NCI-H69 (cell line): ENCODE measurements around the gene LRRC43.
A peak's percentile ranks its signal among the peaks of the same experiment; 100 is the strongest.
"Not testable (repeated sequence)": the region's sequence is repeated elsewhere in the genome, so short reads cannot be mapped to it uniquely, and the experiment has no call there.

ENCODE experiments used
- DNase-seq: peaks from one replicate; lab custom pipeline; 2025; lab: John Stamatoyannopoulos, UW

Gene LRRC43

GRCh38 chr12:122192441-122192840 lies 9.5 kb downstream of the LRRC43 start:
- DNase-seq, result no peak

- DNase-seq, result no peak
Observed at GRCh38 chr12:122194804-122195203, 11.9 kb downstream of the LRRC43 start.

DNA sequence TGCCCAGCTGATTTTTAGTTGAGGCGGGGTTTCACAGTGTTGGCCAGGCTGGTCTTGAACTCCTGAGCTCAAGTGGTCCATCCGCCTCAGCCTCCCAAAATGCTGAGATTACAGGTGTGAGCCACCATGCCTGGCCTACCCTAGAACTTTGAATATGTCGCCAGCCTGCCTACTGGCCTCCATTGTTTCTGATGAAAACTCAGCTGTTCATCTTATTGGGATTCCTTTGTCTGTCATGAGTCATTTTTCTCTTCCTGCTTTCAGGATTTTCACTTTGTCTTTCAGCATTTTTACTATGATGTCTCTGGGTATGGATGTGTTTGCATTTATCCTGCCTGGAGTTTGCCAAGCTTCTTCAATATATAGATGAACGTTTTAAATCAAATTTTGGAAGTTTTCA lies 12.5 kb downstream of the LRRC43 start:
- no peak for DNase-seq

- no peak for DNase-seq
Observed at GRCh38 chr12:122197612-122197966, 14.7 kb downstream of the LRRC43 start.

GRCh38 chr12:122199484-122200355 lies 16.8 kb downstream of the LRRC43 start:
- DNase-seq, result no peak

- no peak for DNase-seq
Observed at GRCh38 chr12:122200541-122201175, 17.7 kb downstream of the LRRC43 start.

- DNase-seq, result no peak
Observed at GRCh38 chr12:122201381-122201780, 18.5 kb downstream of the LRRC43 start.

DNA sequence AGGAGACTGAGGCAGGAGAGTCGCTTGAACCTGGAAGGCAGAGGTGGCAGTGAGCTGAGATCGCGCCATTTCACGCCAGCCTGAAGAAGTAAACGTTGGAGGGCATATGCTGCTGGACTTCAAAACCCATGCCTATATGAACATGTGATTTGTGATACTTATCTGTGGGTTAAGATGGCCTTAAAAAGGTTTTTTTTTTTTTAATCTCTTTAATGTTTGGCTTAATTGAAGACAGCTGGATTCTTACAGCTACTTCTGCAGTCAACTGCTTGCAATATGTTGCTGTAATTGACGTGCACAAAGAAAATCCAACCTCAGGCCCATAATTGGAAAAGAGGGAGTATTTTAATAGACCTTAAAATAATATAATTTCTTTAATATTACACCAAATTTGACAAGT lies 19.1 kb downstream of the LRRC43 start:
- no peak for DNase-seq

- not testable (repeated sequence) for DNase-seq
Observed at GRCh38 chr12:122202811-122203210, 19.9 kb downstream of the LRRC43 start.

GRCh38 chr12:122203301-122204166 lies 20.6 kb downstream of the LRRC43 start, which contains the start of gene B3GNT4:
Gene B3GNT4 (plus strand): TSS chr12:122203709. CDS start chr12:122204619, 910 bp downstream.
- peak; percentile 94 for DNase-seq

DNA sequence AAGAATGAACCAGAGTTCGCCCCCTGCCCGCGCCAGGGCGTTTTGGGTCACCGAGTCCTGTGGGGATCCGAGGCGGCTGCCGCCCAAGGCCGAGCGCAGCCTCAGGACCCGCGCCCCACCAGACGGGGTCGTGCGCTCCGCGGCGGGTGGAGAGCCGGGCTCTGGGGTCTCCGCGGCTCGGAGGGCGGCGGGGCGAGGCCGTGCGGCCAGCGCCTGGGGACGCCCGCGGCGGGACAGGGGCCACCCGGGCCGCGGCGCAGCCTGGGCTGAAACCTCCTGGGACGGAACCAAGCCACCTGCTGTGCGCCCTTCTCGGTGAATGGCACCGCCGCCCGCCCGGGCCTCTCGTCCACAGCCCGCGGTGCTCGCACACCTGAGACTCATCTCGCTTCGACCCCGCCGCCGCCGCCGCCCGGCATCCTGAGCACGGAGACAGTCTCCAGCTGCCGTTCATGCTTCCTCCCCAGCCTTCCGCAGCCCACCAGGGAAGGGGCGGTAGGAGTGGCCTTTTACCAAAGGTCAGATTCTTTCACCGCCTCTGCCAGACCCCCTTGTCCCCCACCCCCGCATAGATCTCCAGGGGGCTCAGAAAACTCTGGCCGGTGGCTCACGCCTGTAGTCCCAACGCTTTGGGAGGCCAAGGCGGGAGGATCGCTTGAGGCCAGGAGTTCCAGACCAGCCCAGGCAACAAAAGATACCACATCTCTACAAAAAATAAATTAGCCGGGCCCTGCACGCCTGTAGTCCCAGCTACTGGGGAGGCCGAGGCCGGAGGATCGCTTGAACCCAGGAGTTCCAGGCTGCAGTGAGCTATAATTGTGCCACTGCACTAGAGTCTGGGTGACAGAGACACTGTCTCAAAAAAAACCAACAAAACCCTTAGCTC lies 21.5 kb downstream of the LRRC43 start:
- DNase-seq, result peak; percentile 50

GRCh38 chr12:122205053-122205925 lies 22.4 kb downstream of the LRRC43 start:
- DNase-seq, result no peak

- no peak for DNase-seq
Observed at GRCh38 chr12:122206111-122206881, 23.4 kb downstream of the LRRC43 start.

DNA sequence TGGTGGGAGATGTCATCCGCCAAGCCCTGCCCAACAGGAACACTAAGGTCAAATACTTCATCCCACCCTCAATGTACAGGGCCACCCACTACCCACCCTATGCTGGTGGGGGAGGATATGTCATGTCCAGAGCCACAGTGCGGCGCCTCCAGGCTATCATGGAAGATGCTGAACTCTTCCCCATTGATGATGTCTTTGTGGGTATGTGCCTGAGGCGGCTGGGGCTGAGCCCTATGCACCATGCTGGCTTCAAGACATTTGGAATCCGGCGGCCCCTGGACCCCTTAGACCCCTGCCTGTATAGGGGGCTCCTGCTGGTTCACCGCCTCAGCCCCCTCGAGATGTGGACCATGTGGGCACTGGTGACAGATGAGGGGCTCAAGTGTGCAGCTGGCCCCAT lies 24.1 kb downstream of the LRRC43 start:
- DNase-seq, result no peak

DNA sequence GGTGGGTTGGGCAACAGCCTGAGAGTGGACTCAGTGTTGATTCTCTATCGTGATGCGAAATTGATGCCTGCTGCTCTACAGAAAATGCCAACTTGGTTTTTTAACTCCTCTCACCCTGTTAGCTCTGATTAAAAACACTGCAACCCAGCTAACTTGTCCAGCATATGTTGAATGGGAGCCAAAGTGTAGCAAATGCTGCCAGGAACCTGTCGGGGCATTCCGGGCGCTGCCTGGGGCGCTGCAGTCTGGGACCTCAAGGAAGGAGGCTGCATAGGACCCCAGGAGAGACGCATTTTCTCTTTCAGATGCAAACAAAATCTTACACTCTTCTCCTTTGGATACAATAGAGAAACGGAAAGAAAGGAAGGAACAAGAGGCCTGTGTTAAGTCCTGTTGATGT lies 24.5 kb downstream of the LRRC43 start:
- no peak for DNase-seq

DNA sequence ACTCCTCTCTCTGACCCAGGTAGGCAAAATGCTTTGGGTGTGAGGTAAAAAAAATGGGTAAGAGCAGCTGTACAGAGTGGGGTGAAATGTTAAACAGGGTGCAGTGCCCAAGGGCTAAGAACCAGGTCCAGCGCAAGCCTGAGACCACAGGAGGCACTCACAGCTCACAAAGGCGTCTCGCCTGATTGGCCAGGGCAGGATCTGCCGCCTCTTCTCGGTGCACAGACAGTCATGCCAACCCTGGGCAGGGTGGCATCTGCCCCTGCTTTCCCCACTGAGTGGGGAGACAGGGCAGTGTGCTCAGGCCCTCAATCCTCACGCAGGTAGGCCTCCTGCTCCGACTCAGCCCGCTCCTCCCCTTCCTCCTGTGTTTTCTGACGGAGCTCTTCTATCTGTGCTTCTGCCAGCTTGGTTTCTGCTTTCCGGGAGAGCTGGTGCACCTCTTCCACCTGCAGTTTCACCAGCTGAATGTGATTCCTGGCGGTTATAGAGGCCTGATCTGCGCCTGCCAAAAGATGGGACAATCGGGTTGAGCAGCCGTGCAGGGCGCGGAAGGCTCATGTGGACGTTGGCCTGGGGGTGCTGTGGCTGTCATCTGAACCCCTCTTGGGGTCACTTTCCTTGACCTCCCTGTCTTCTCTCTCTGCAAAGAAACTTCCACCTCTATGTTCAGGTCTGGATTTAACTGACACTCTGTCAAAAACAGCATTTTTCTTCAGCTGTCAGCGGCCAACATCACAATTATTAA lies 25.3 kb downstream of the LRRC43 start:
- DNase-seq, result no peak

GRCh38 chr12:122215771-122216170 lies 32.8 kb downstream of the LRRC43 start:
- no peak for DNase-seq

GRCh38 chr12:122216445-122216844 lies 33.5 kb downstream of the LRRC43 start:
- DNase-seq, result no peak
